SK-N-SH (cell line): ENCODE measurements around the gene PXMP2.
"Not testable (repeated sequence)": the region's sequence is repeated elsewhere in the genome, so short reads cannot be mapped to it uniquely, and the experiment has no call there.

Experiments used
- EZH2phosphoT487 ChIP-seq: fragments of 200-600 bp; sonication (generic); IDR thresholded peaks from 2 replicates; pipeline ENCODE4 v1.6.1; 2017; ENCODE audit warnings: low read depth, mixed run types, mild to moderate bottlenecking, antibody characterized with exemption, moderate library complexity, borderline replicate concordance
- NFIC ChIP-seq: IDR thresholded peaks from 2 replicates; pipeline ENCODE4 v1.4.0; 2012; ENCODE audit warnings: borderline replicate concordance
- TF ChIP-seq, protein P1 (sequence below): fragments of 200-600 bp; sonication (generic); IDR thresholded peaks from 2 replicates; pipeline ENCODE4 v1.6.1; 2017; ENCODE audit warnings: antibody characterized with exemption, mild to moderate bottlenecking, moderate library complexity

GRCh38 chr12:132753670-132754069 is 66.3 kb downstream of the PXMP2 start:
- TF ChIP-seq, protein P1, sequence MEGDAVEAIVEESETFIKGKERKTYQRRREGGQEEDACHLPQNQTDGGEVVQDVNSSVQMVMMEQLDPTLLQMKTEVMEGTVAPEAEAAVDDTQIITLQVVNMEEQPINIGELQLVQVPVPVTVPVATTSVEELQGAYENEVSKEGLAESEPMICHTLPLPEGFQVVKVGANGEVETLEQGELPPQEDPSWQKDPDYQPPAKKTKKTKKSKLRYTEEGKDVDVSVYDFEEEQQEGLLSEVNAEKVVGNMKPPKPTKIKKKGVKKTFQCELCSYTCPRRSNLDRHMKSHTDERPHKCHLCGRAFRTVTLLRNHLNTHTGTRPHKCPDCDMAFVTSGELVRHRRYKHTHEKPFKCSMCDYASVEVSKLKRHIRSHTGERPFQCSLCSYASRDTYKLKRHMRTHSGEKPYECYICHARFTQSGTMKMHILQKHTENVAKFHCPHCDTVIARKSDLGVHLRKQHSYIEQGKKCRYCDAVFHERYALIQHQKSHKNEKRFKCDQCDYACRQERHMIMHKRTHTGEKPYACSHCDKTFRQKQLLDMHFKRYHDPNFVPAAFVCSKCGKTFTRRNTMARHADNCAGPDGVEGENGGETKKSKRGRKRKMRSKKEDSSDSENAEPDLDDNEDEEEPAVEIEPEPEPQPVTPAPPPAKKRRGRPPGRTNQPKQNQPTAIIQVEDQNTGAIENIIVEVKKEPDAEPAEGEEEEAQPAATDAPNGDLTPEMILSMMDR: not testable (repeated sequence)
- not testable (repeated sequence) for TF ChIP-seq NFIC, EZH2phosphoT487
